Activated naive CD4-positive, alpha-beta T cell treated with anti-CD3 and anti-CD28 coated beads for 36 hours (primary cell): Measurements from ENCODE around the gene TMEM272. TPM values are rescaled to one million over a fixed set of nuclear protein-coding genes. Genes with fewer than 3 reads are reported as not detected.

ENCODE experiments used
- CTCF ChIA-PET: fragments of 350-600 bp; sonication (Branson Sonifier 250); formaldehyde crosslinking; loops from one replicate; lab custom pipeline; 2021; ENCODE audit warnings: antibody characterized with exemption; lab: Charles Lee
- DNase-seq: peaks from one replicate; pipeline ENCODE4 v3.0.0-alpha.2; 2020
- H3K27ac Mint-ChIP-seq: one replicate; pipeline ENCODE4 v1.8.0; 2021; ENCODE audit warnings: mild to moderate bottlenecking, mixed read lengths
- H3K27me3 Mint-ChIP-seq: one replicate; pipeline ENCODE4 v1.8.0; 2021; ENCODE audit warnings: low read depth, mixed read lengths
- H3K36me3 Mint-ChIP-seq: one replicate; pipeline ENCODE4 v1.8.0; 2021; ENCODE audit warnings: low read depth, mixed read lengths
- H3K4me1 Mint-ChIP-seq: one replicate; pipeline ENCODE4 v1.8.0; 2021; ENCODE audit warnings: low read depth, mixed read lengths
- H3K4me3 Mint-ChIP-seq: one replicate; pipeline ENCODE4 v1.8.0; 2021; ENCODE audit warnings: mild to moderate bottlenecking, moderate library complexity, mixed read lengths
- H3K9me3 Mint-ChIP-seq: one replicate; pipeline ENCODE4 v1.8.0; 2021; ENCODE audit warnings: mixed read lengths
- intact Hi-C: fragments of 100-400 bp; cut with micrococcal nuclease; formaldehyde crosslinking; loops from one replicate; pipeline ENCODE4 v1.15.1; 2023
- total RNA-seq, 2 experiments: library from RNA; stranded (reverse); gene quantifications; one replicate each; pipeline ENCODE4 v1.2.3, GENCODE V29; 2021

Gene TMEM272
- total RNA-seq, 2 experiments from 2014 or later, result 0.41 to 0.42 TPM

GRCh38 chr13:51771418-51772104 lies 73.4 kb downstream of the TMEM272 start:
- Mint-ChIP-seq H3K4me3 (no peak overlapping the region), H3K36me3 (no peaks in the 10 kb centered on the region), H3K27me3 (no peaks in the 10 kb centered on the region), H3K4me1 (no peaks in the 10 kb centered on the region), H3K9me3 (no peaks in the 10 kb centered on the region), H3K27ac (no peak overlapping the region)
- no peak for DNase-seq
- intact Hi-C loops, result no loop called here
- CTCF ChIA-PET, result interaction anchor here (1.0 kb wide), 1 partner anchor 26 kb away, joined by 4 read pairs; no protein-coding TSS in a partner anchor

- H3K4me3 Mint-ChIP-seq, result no peak overlapping the region
- no peak for DNase-seq
- H3K27ac Mint-ChIP-seq, result no peak overlapping the region
- CTCF ChIA-PET, result no interaction called here
- H3K27me3 Mint-ChIP-seq, result no peaks in the 10 kb centered on the region
- H3K9me3 Mint-ChIP-seq, result no peaks in the 10 kb centered on the region
- intact Hi-C loops, result no loop called here
- H3K4me1 Mint-ChIP-seq, result no peaks in the 10 kb centered on the region
- H3K36me3 Mint-ChIP-seq, result no peaks in the 10 kb centered on the region
Observed at GRCh38 chr13:51770681-51771417, 74.1 kb downstream of the TMEM272 start.

GRCh38 chr13:51770160-51770559 lies 74.8 kb downstream of the TMEM272 start:
- Mint-ChIP-seq H3K4me1 (peaks cover 7% of the 10 kb centered on the region), H3K27ac (no peak overlapping the region), H3K36me3 (no peaks in the 10 kb centered on the region), H3K4me3 (no peak overlapping the region), H3K27me3 (no peaks in the 10 kb centered on the region), H3K9me3 (no peaks in the 10 kb centered on the region)
- CTCF ChIA-PET, result interaction anchor here (0.6 kb wide), 1 partner anchor 808 kb away, joined by 3 read pairs; no protein-coding TSS in a partner anchor
- intact Hi-C loops, result no loop called here
- no peak for DNase-seq

GRCh38 chr13:51769455-51770127 lies 75.4 kb downstream of the TMEM272 start:
- CTCF ChIA-PET, result interaction anchor here (0.6 to 1.3 kb wide), 2 partner anchors 28 to 807 kb away, joined by 3 to 4 read pairs; no protein-coding TSS in a partner anchor
- H3K27me3 Mint-ChIP-seq, result no peaks in the 10 kb centered on the region
- H3K36me3 Mint-ChIP-seq, result no peaks in the 10 kb centered on the region
- no peaks in the 10 kb centered on the region for H3K9me3 Mint-ChIP-seq
- no peak overlapping the region for H3K27ac Mint-ChIP-seq
- DNase-seq, result no peak
- peaks cover 12% of the 10 kb centered on the region for H3K4me1 Mint-ChIP-seq
- no peak overlapping the region for H3K4me3 Mint-ChIP-seq
- intact Hi-C loops, result no loop called here

GRCh38 chr13:51768976-51769375 lies 76.0 kb downstream of the TMEM272 start:
- Mint-ChIP-seq H3K27ac (no peak overlapping the region), H3K36me3 (no peaks in the 10 kb centered on the region)

GRCh38 chr13:51768378-51768921 lies 76.5 kb downstream of the TMEM272 start:
- Mint-ChIP-seq H3K4me1 (peaks cover 22% of the 10 kb centered on the region), H3K27me3 (no peaks in the 10 kb centered on the region), H3K27ac (no peak overlapping the region), H3K9me3 (no peaks in the 10 kb centered on the region), H3K4me3 (no peak overlapping the region), H3K36me3 (no peaks in the 10 kb centered on the region)
- intact Hi-C loops, result no loop called here
- DNase-seq, result no peak
- CTCF ChIA-PET, result interaction anchor here (1.3 kb wide), 1 partner anchor 29 kb away, joined by 4 read pairs; no protein-coding TSS in a partner anchor

More at GRCh38 chr13:51768976-51769375, 76.0 kb downstream of the TMEM272 start:
- intact Hi-C loops, result no loop called here
- CTCF ChIA-PET, result interaction anchor here (1.3 kb wide), 1 partner anchor 29 kb away, joined by 4 read pairs; no protein-coding TSS in a partner anchor
- Mint-ChIP-seq H3K4me3 (no peak overlapping the region), H3K4me1 (peaks cover 18% of the 10 kb centered on the region), H3K9me3 (no peaks in the 10 kb centered on the region), H3K27me3 (no peaks in the 10 kb centered on the region)
- no peak for DNase-seq

GRCh38 chr13:51767100-51767499 lies 77.9 kb downstream of the TMEM272 start:
- Mint-ChIP-seq H3K4me1 (peaks cover 34% of the 10 kb centered on the region), H3K27me3 (no peaks in the 10 kb centered on the region), H3K9me3 (no peaks in the 10 kb centered on the region), H3K36me3 (no peaks in the 10 kb centered on the region), H3K27ac (no peak overlapping the region), H3K4me3 (no peak overlapping the region)
- CTCF ChIA-PET, result interaction anchor here (2.2 kb wide), 1 partner anchor 30 kb away, joined by 6 read pairs; no protein-coding TSS in a partner anchor
- DNase-seq, result peak; percentile 21
- intact Hi-C loops, result no loop called here

- H3K27ac Mint-ChIP-seq, result peak overlapping the region; percentile 82
- no peaks in the 10 kb centered on the region for H3K9me3 Mint-ChIP-seq
- peak overlapping the region; percentile 73 for H3K4me3 Mint-ChIP-seq
- H3K27me3 Mint-ChIP-seq, result no peaks in the 10 kb centered on the region
- H3K36me3 Mint-ChIP-seq, result no peaks in the 10 kb centered on the region
- H3K4me1 Mint-ChIP-seq, result peaks cover 35% of the 10 kb centered on the region
- CTCF ChIA-PET, result interaction anchor here (1.0 to 1.9 kb wide), 2 partner anchors 17 to 32 kb away, joined by 3 to 13 read pairs; no protein-coding TSS in a partner anchor
- intact Hi-C loops, result loop anchor here (2.0 kb wide), 1 partner anchor 120 kb away; no protein-coding TSS in a partner anchor
- no peak for DNase-seq
Observed at GRCh38 chr13:51765142-51765515, 79.8 kb downstream of the TMEM272 start.

GRCh38 chr13:51764184-51765141 lies 80.5 kb downstream of the TMEM272 start:
- intact Hi-C loops, result loop anchor here (1.0 to 2.0 kb wide), 10 partner anchors 29 to 311 kb away; partner anchors contain the start of genes INTS6 and WDFY2
- Mint-ChIP-seq H3K9me3 (no peaks in the 10 kb centered on the region), H3K27ac (peak overlapping the region; percentile 82), H3K27me3 (no peaks in the 10 kb centered on the region), H3K36me3 (no peaks in the 10 kb centered on the region), H3K4me3 (peak overlapping the region; percentile 73), H3K4me1 (peaks cover 35% of the 10 kb centered on the region)
- CTCF ChIA-PET, result interaction anchor here (0.6 to 1.9 kb wide), 5 partner anchors 18 to 319 kb away, joined by 3 to 13 read pairs (median 4); no protein-coding TSS in a partner anchor
- peak; percentile 84 for DNase-seq

GRCh38 chr13:51763486-51763885 lies 81.5 kb downstream of the TMEM272 start:
- Mint-ChIP-seq H3K9me3 (no peaks in the 10 kb centered on the region), H3K4me1 (peaks cover 35% of the 10 kb centered on the region), H3K4me3 (no peak overlapping the region), H3K36me3 (no peaks in the 10 kb centered on the region), H3K27ac (no peak overlapping the region), H3K27me3 (no peaks in the 10 kb centered on the region)
- CTCF ChIA-PET, result interaction anchor here (0.7 to 1.9 kb wide), 4 partner anchors 17 to 477 kb away, joined by 4 to 13 read pairs (median 4); no protein-coding TSS in a partner anchor
- intact Hi-C loops, result no loop called here
- DNase-seq, result no peak
